ENCODE measurements around the gene IQSEC2. TPM values are rescaled to one million over a fixed set of nuclear protein-coding genes. Genes with fewer than 3 reads are reported as not detected.

Gene IQSEC2
- total RNA-seq, 1 experiment from 2014 or later = 48.2 TPM

DNA sequence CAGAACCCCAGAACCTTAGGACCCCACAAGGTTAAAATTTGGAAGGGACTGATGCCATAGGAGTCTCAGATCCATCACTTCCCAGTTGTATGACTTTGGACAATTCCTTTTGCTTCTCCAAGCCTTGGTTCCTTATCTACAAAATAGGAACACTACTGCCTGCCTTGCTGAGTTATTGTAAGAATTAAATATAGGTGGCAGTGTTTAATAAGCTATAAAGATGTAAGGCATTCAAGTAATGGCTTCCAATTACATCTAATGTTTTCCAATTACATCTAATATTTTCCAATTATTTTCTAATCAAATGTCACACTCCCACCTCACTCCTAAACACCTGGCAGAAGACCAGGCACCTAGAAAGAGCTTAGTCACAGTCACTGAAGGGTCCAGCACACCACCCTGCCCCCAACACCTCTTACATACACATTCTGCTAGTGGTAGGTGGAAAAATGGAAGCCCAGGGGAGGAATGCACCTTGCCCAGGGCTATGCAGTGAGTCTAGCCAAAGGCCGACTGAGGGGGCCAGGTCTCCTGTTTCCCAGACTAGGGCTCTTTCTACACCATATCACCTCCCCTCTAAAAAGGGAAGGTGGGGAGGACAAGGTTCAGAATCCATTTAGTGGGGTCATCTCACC lies 31.9 kb downstream of the IQSEC2 start:
- H3K36me3 Mint-ChIP-seq = peaks cover 29% of the 10 kb centered on the region

More for the DNA sequence above, 31.9 kb downstream of the IQSEC2 start:
- Mint-ChIP-seq H3K27me3 (ENCODE audit: low read depth) (no peaks in the 10 kb centered on the region), H3K27ac (no peak overlapping the region), H3K4me3 (no peak overlapping the region), H3K9me3 (no peaks in the 10 kb centered on the region), H3K4me1 (no peaks in the 10 kb centered on the region)
- ChIA-PET CTCF (no interaction called here), POLR2A (no interaction called here)
- ATAC-seq (no peak), DNase-seq (ENCODE audit: low spot score) (no peak)
- TF ChIP-seq FOXJ3 (CRISPR knock-in tag; IDR thresholded peaks at IDR 0.05; ENCODE audit: borderline replicate concordance) (no peak), E2F5 (CRISPR knock-in tag; IDR thresholded peaks at IDR 0.05) (no peak), TEAD1 (CRISPR knock-in tag; IDR thresholded peaks at IDR 0.05) (no peak), ZNF423 (CRISPR knock-in tag; IDR thresholded peaks at IDR 0.05) (no peak), ETV6 (CRISPR knock-in tag; IDR thresholded peaks at IDR 0.05) (no peak), FOXP4 (CRISPR knock-in tag; IDR thresholded peaks at IDR 0.05) (no peak), ZNF138 (CRISPR knock-in tag; conservative IDR thresholded peaks at IDR 0.05) (no peak), ATF1 (CRISPR knock-in tag; IDR thresholded peaks at IDR 0.05) (no peak), ZNF416 (CRISPR knock-in tag; IDR thresholded peaks at IDR 0.05) (no peak), IRF2 (CRISPR knock-in tag; IDR thresholded peaks at IDR 0.05; ENCODE audit: borderline replicate concordance, low read depth) (no peak), MLX (CRISPR knock-in tag; IDR thresholded peaks at IDR 0.05) (no peak), TCF7 (CRISPR knock-in tag; IDR thresholded peaks at IDR 0.05; ENCODE audit: low read depth) (no peak), PRDM15 (CRISPR knock-in tag; IDR thresholded peaks at IDR 0.05) (no peak), RELA (CRISPR knock-in tag; IDR thresholded peaks at IDR 0.05; ENCODE audit: borderline replicate concordance) (no peak), PRRX2 (CRISPR knock-in tag; IDR thresholded peaks at IDR 0.05) (no peak)
- TF ChIP-seq, protein P1, sequence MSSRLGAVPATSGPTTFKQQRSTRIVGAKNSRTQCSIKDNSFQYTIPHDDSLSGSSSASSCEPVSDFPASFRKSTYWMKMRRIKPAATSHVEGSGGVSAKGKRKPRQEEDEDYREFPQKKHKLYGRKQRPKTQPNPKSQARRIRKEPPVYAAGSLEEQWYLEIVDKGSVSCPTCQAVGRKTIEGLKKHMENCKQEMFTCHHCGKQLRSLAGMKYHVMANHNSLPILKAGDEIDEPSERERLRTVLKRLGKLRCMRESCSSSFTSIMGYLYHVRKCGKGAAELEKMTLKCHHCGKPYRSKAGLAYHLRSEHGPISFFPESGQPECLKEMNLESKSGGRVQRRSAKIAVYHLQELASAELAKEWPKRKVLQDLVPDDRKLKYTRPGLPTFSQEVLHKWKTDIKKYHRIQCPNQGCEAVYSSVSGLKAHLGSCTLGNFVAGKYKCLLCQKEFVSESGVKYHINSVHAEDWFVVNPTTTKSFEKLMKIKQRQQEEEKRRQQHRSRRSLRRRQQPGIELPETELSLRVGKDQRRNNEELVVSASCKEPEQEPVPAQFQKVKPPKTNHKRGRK (CRISPR knock-in tag; IDR thresholded peaks at IDR 0.05; ENCODE audit: borderline replicate concordance) = no peak
- TF ChIP-seq, protein P2, sequence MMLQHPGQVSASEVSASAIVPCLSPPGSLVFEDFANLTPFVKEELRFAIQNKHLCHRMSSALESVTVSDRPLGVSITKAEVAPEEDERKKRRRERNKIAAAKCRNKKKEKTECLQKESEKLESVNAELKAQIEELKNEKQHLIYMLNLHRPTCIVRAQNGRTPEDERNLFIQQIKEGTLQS (CRISPR knock-in tag; conservative IDR thresholded peaks at IDR 0.05) = no peak
- TF ChIP-seq, protein P3, sequence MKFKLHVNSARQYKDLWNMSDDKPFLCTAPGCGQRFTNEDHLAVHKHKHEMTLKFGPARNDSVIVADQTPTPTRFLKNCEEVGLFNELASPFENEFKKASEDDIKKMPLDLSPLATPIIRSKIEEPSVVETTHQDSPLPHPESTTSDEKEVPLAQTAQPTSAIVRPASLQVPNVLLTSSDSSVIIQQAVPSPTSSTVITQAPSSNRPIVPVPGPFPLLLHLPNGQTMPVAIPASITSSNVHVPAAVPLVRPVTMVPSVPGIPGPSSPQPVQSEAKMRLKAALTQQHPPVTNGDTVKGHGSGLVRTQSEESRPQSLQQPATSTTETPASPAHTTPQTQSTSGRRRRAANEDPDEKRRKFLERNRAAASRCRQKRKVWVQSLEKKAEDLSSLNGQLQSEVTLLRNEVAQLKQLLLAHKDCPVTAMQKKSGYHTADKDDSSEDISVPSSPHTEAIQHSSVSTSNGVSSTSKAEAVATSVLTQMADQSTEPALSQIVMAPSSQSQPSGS (CRISPR knock-in tag; IDR thresholded peaks at IDR 0.05; ENCODE audit: borderline replicate concordance, low read depth) = no peak
- TF ChIP-seq, protein P4, sequence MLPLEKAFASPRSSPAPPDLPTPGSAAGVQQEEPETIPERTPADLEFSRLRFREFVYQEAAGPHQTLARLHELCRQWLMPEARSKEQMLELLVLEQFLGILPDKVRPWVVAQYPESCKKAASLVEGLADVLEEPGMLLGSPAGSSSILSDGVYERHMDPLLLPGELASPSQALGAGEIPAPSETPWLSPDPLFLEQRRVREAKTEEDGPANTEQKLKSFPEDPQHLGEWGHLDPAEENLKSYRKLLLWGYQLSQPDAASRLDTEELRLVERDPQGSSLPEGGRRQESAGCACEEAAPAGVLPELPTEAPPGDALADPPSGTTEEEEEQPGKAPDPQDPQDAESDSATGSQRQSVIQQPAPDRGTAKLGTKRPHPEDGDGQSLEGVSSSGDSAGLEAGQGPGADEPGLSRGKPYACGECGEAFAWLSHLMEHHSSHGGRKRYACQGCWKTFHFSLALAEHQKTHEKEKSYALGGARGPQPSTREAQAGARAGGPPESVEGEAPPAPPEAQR (CRISPR knock-in tag; IDR thresholded peaks at IDR 0.05) = no peak
